ENCODE results near the gene TRMT1L.

DNA sequence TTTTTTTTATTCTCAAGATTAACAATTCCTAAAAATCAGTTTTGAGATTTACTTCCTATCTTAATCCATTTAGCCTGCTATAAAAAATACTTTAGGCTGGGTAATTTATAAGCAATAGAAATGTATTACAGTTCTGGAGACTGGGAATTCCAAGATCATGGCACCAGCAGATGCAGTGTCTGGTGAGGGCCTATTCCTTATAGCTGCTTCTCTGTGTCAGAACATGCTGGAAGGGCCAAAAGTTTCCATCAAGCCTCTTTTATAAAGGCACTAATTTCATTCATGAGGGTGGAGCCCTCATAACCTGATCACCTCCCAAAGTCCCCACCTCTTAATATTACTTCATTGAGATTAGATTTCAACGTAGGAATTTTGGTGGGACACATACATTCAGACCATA, 69.7 kb downstream of the TRMT1L start:
- TF ChIP-seq, protein P1, sequence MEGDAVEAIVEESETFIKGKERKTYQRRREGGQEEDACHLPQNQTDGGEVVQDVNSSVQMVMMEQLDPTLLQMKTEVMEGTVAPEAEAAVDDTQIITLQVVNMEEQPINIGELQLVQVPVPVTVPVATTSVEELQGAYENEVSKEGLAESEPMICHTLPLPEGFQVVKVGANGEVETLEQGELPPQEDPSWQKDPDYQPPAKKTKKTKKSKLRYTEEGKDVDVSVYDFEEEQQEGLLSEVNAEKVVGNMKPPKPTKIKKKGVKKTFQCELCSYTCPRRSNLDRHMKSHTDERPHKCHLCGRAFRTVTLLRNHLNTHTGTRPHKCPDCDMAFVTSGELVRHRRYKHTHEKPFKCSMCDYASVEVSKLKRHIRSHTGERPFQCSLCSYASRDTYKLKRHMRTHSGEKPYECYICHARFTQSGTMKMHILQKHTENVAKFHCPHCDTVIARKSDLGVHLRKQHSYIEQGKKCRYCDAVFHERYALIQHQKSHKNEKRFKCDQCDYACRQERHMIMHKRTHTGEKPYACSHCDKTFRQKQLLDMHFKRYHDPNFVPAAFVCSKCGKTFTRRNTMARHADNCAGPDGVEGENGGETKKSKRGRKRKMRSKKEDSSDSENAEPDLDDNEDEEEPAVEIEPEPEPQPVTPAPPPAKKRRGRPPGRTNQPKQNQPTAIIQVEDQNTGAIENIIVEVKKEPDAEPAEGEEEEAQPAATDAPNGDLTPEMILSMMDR (conservative IDR thresholded peaks at IDR 0.05; ENCODE audit: low read length): no peak
- TF ChIP-seq EZH2phosphoT487 (IDR thresholded peaks at IDR 0.05; ENCODE audit: borderline replicate concordance): no peak
